ENCODE measurements around the gene DCAF11.
A peak's percentile ranks its signal among the peaks of the same experiment; 100 is the strongest.

DCAF11 gene

DNA sequence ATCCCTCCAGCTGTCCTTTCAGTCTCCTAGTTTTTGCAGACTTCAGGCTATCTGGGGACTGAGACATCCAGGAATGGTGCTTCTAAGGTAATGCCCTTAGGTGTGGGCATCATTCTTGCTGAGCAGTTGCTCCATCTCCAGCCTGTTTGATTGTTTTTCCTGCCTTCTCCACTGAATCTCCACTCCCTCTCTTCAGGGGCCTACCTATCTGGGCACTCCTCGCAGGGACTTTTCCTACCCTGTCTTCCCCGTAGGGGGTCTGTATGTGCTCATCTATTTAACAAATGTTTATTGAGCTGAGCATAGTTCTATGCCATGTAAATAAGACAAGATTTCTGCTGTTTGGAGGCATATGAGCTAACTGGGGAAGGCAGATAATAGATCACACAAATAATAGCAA, 18.4 kb downstream of the DCAF11 start:
- no peaks in the 10 kb centered on the region for H4K20me1 ChIP-seq (ENCODE audit: insufficient read depth, low read length)
- no peaks in the 10 kb centered on the region for H3K9me3 ChIP-seq (ENCODE audit: insufficient read depth, low read length)
- H3K9ac ChIP-seq (ENCODE audit: low read length): no peak overlapping the region
- no peak overlapping the region for H3K4me2 ChIP-seq (ENCODE audit: low read length)
- H3K79me2 ChIP-seq (ENCODE audit: low read length): peaks cover 20% of the 10 kb centered on the region
- TF ChIP-seq EZH2phosphoT487 (IDR thresholded peaks at IDR 0.05; ENCODE audit: low read depth): no peak
- TF ChIP-seq, protein P1, sequence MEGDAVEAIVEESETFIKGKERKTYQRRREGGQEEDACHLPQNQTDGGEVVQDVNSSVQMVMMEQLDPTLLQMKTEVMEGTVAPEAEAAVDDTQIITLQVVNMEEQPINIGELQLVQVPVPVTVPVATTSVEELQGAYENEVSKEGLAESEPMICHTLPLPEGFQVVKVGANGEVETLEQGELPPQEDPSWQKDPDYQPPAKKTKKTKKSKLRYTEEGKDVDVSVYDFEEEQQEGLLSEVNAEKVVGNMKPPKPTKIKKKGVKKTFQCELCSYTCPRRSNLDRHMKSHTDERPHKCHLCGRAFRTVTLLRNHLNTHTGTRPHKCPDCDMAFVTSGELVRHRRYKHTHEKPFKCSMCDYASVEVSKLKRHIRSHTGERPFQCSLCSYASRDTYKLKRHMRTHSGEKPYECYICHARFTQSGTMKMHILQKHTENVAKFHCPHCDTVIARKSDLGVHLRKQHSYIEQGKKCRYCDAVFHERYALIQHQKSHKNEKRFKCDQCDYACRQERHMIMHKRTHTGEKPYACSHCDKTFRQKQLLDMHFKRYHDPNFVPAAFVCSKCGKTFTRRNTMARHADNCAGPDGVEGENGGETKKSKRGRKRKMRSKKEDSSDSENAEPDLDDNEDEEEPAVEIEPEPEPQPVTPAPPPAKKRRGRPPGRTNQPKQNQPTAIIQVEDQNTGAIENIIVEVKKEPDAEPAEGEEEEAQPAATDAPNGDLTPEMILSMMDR (IDR thresholded peaks at IDR 0.05; ENCODE audit: low read depth, low read length): no peak
- peaks cover 10% of the 10 kb centered on the region for H3K36me3 ChIP-seq (replicated peaks; ENCODE audit: low read depth, low read length)
- no peak overlapping the region for H2AFZ ChIP-seq (ENCODE audit: low read depth, low read length)
- H3K27me3 ChIP-seq (ENCODE audit: low read depth, low read length): no peaks in the 10 kb centered on the region
- H3K4me1 ChIP-seq (ENCODE audit: low read length): peaks cover 28% of the 10 kb centered on the region
- no peak overlapping the region for H3K4me3 ChIP-seq (ENCODE audit: low read length)
- no peak overlapping the region for H3K27ac ChIP-seq (ENCODE audit: low read length)

DNA sequence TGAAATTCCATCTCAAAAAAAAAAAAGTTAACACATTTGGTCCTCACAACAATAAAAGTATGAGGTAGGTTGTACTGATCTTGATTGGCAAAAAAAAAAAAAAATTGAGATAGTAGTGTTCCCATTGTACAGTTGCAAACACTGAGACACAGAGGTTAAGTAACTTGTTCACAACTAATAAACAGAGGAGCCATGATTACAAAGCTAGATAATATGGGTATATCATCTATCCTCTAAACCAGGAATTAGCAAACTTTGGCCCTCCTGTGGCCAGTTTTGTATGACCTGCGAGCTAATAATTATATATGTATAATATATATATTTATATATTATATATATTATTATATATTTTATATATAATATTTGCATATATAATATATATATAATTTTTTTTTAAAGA, 19.2 kb downstream of the DCAF11 start:
- H3K79me2 ChIP-seq (ENCODE audit: low read length): peaks cover 28% of the 10 kb centered on the region
- H3K4me1 ChIP-seq (ENCODE audit: low read length): peaks cover 28% of the 10 kb centered on the region
- H3K27me3 ChIP-seq (ENCODE audit: low read depth, low read length): no peaks in the 10 kb centered on the region
- no peaks in the 10 kb centered on the region for H4K20me1 ChIP-seq (ENCODE audit: insufficient read depth, low read length)
- TF ChIP-seq, protein P1 (IDR thresholded peaks at IDR 0.05; ENCODE audit: low read depth, low read length): no peak
- no peak for TF ChIP-seq EZH2phosphoT487 (IDR thresholded peaks at IDR 0.05; ENCODE audit: low read depth)
- H2AFZ ChIP-seq (ENCODE audit: low read depth, low read length): no peak overlapping the region
- no peak overlapping the region for H3K4me3 ChIP-seq (ENCODE audit: low read length)
- H3K9ac ChIP-seq (ENCODE audit: low read length): no peak overlapping the region
- peaks cover 18% of the 10 kb centered on the region for H3K36me3 ChIP-seq (replicated peaks; ENCODE audit: low read depth, low read length)
- no peaks in the 10 kb centered on the region for H3K9me3 ChIP-seq (ENCODE audit: insufficient read depth, low read length)
- H3K27ac ChIP-seq (ENCODE audit: low read length): no peak overlapping the region
- H3K4me2 ChIP-seq (ENCODE audit: low read length): no peak overlapping the region

DNA sequence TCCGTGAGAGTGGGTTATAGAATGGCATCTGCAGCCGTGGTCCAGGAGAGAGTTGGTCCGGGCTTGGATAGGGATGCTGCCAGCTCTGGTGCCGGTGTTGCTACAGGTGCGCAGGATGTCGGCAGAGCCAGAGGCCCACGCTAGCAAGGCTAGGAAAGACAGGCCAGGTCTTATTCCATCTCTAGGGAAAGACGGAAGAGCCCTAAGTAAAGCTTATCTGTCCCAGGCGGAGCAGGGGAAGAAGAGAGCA, 20.9 kb downstream of the DCAF11 start:
- H3K4me2 ChIP-seq (ENCODE audit: low read length): peak overlapping the region; percentile 89
- H3K9ac ChIP-seq (ENCODE audit: low read length): peak overlapping the region; percentile 78
- peak overlapping the region; percentile 82 for H2AFZ ChIP-seq (ENCODE audit: low read depth, low read length)
- H3K79me2 ChIP-seq (ENCODE audit: low read length): peaks cover 46% of the 10 kb centered on the region
- H4K20me1 ChIP-seq (ENCODE audit: insufficient read depth, low read length): no peaks in the 10 kb centered on the region; the same call in 1 of the 2 replicates
- peaks cover 29% of the 10 kb centered on the region for H3K36me3 ChIP-seq (replicated peaks; ENCODE audit: low read depth, low read length)
- peaks cover 34% of the 10 kb centered on the region for H3K4me1 ChIP-seq (ENCODE audit: low read length)
- peak overlapping the region; percentile 94 for H3K4me3 ChIP-seq (ENCODE audit: low read length)
- H3K27me3 ChIP-seq (ENCODE audit: low read depth, low read length): no peaks in the 10 kb centered on the region
- peak overlapping the region; percentile 38 for H3K27ac ChIP-seq (ENCODE audit: low read length)
- no peak for TF ChIP-seq EZH2phosphoT487 (IDR thresholded peaks at IDR 0.05; ENCODE audit: low read depth)
- TF ChIP-seq, protein P1 (IDR thresholded peaks at IDR 0.05; ENCODE audit: low read depth, low read length): no peak
- no peaks in the 10 kb centered on the region for H3K9me3 ChIP-seq (ENCODE audit: insufficient read depth, low read length)

DNA sequence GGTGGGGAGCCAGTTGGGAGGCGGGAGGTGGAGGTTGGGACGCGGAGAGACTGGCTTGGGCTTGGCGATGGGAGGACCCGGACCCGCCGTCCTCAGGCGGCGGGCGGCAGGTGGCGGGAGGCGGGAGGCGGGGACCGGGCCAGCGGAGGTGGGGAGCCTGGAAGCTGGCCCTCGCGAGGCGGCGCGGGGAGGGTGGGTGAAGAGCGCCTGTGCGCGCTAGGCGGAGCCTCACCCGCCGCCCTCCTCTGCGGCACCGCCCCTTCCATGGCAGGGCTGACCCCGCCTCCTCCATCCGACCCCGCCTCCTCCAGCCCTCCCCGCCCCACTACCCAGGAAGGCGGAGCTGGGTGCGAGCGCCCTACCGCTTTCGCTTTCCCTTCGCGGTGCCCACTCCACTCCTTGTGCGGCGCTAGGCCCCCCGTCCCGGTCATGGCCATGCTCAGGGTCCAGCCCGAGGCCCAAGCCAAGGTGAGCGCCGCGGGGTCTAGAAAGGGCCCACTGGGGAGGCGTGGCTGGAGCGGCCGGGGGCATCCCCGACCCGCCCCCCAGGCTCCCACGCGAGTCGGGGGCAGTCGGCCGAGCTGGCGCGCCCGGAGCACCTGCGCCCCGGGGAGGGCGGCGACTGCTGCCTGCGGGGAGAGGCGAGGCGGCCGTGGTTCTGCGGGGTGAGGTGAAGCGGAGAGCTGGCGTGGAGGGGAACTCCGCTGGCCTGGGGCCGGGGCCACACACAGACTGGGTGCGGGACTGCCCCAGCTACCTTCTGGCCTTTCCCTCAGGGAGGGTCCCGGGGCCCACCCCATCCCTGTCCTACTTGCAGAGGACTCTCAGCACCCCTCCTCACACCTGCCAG, 21.5 kb downstream of the DCAF11 start, which contains the start of gene PSME1:
Gene PSME1, plus strand, starts transcription at position 361 of the 850 bp plus-strand sequence. Its CDS starts 69 bp downstream, at position 430.
- Histone ChIP-seq H3K27me3 (ENCODE audit: low read depth, low read length) (no peaks in the 10 kb centered on the region), H3K27ac (ENCODE audit: low read length) (peak within 1 kb of the TSS; percentile 87), H3K4me1 (ENCODE audit: low read length) (peaks cover 28% of the 10 kb centered on the region), H3K4me3 (ENCODE audit: low read length) (peak within 1 kb of the TSS; percentile 94), H3K36me3 (replicated peaks; ENCODE audit: low read depth, low read length) (peaks cover 31% of the 10 kb centered on the region), H3K4me2 (ENCODE audit: low read length) (peak within 1 kb of the TSS; percentile 94), H4K20me1 (ENCODE audit: insufficient read depth, low read length) (no peaks in the 10 kb centered on the region; the same call in 1 of the 2 replicates), H2AFZ (ENCODE audit: low read depth, low read length) (peak within 1 kb of the TSS; percentile 82), H3K9me3 (ENCODE audit: insufficient read depth, low read length) (no peaks in the 10 kb centered on the region), H3K9ac (ENCODE audit: low read length) (peak within 1 kb of the TSS; percentile 98), H3K79me2 (ENCODE audit: low read length) (peaks cover 51% of the 10 kb centered on the region)
- TF ChIP-seq, protein P1 (IDR thresholded peaks at IDR 0.05; ENCODE audit: low read depth, low read length): no peak
- no peak for TF ChIP-seq EZH2phosphoT487 (IDR thresholded peaks at IDR 0.05; ENCODE audit: low read depth)

Measured in OCI-LY3 (cell line).